Fibroblast of skin of left biceps (primary cell): ENCODE results near the gene ZNG1C.
"Not testable (repeated sequence)": the region's sequence is repeated elsewhere in the genome, so short reads cannot be mapped to it uniquely, and the experiment has no call there.

ENCODE experiments used
- DNase-seq, 2 experiments: peaks; one replicate each; pipeline ENCODE4 v3.0.0-alpha.2; 2013; ENCODE audit warnings: low read depth in 2 of 2

Gene ZNG1C

GRCh38 chr9:68342265-68343025 lies 100.7 kb downstream of the ZNG1C start:
- DNase-seq, result not testable (repeated sequence)

DNA sequence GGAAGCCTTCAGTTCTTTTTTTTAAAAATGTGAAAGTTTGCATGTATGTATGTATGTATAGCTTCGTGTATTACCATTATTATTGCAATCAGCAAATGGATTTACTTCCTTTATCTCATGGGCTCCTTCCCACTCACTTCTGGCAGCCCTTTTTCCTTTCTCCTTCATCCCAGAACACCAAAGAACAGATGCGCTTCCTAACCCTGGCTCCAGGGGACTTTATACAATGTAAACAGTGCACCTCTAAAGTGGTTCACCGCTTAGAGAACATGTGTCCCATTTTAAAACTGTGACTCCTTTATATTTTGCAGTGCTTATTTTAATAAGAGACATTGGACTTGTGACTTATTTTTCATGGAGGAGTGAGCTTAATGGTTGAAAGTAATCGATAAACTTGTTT lies 101.5 kb downstream of the ZNG1C start:
- not testable (repeated sequence) for DNase-seq

- DNase-seq, result not testable (repeated sequence)
Measured at GRCh38 chr9:68343992-68344391, 102.2 kb downstream of the ZNG1C start.
